Stimulated activated CD4-positive, alpha-beta T cell treated with anti-CD3 and anti-CD28 coated beads, Interleukin-15, amount 100 ng/mL, for 48 hours (primary cell): ENCODE results near the gene SGF29.
"Not testable (repeated sequence)": the region's sequence is repeated elsewhere in the genome, so short reads cannot be mapped to it uniquely, and the experiment has no call there.

Experiments
- DNase-seq, 2 donors: peaks; one replicate each; pipeline ENCODE4 v3.0.0-alpha.2; 2020; ENCODE audit warnings: low read depth in 2 of 2

SGF29 gene

GRCh38 chr16:28532940-28533647 is 20.6 kb upstream of the SGF29 start:
- no peak for DNase-seq

- DNase-seq = no peak
Measured at GRCh38 chr16:28534542-28535373, 19.0 kb upstream of the SGF29 start.

DNA sequence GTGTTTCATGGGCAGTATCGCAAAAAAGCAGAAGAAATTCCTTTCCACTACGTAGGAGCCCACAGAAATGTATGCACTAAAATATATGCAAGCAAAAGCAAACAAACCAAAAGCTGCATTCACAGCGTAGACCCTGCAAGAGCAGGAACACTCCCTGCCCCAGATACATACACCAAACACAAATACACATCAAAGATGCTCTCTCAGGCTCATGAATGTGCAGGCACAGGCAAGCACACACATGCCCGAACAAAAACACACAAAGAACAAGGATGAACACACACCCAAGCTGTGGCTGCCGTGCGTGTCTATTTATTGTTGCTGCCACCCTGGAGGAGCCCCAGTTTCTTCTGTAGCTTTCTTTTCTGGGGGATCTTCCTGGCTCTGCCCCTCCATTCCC is 16.6 kb upstream of the SGF29 start:
- no peak for DNase-seq

GRCh38 chr16:28537964-28538732 is 15.6 kb upstream of the SGF29 start:
- DNase-seq = no peak

DNA sequence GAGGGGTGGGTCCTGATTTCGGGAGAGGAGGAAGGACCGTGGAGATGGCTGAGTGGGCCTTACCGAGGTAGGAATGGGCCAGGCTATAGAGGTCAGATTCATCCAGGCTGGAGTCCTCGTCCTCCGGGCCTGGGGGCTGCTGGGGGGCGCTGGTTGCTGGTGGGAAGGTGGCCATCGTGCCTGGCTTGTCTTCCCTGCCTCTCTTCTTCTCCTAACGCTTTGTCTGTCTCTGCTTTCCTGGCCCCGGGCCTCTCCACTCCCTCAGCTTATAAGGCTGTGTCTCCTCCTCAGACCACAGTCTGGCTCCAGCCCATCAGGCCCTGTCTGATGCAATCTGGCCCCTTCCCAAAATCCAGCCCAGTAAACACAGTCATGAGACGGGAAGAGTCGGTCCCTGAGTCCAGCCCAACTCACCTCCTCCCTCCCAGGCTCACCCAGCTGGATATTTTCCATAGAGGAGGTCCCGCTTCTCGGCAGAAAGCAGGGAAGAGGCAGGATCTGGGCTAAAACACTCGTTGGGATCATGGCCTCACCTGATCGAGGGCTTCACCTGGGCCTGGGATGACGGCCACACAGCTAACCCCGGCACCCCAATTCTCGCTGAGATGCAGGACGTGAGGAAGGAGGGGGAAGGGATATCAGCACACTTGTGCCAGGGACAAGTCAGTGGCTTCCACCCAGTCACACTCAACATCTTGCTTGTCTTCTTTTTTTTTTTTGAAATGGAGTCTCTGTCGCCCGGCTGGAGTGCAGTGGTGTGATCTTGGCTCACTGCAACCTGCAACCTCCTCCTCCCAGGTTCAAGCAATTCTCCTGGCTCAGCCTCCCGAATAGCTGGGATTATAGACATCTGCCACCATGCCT is 14.8 kb upstream of the SGF29 start, which contains the start of gene NUPR1:
TSS of gene NUPR1 (minus strand) at position 242 of the 864 bp plus-strand sequence. CDS start at position 175, 67 bp downstream.
- no peak for DNase-seq

DNA sequence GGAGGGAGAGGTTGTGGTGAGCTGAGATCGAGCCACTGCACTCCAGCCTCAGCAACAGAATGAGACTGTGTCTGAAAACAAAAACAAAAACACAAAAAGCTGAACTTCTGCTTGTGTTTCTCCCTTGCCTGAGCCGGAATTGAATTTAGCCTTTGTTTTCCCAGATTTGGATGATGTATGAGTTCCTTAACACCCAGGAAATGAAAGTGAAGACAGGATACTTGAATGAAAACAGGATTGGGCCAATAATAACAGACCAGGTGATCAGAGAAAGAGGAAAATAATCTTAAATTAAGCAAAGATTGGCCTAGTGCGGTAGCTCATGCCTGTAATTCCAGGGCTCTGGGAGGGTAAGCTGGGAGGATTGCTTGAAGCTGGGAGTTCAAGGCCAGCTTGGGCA is 13.4 kb upstream of the SGF29 start:
- DNase-seq = no peak

- no peak for DNase-seq
Measured at GRCh38 chr16:28542646-28543045, 11.1 kb upstream of the SGF29 start.

DNA sequence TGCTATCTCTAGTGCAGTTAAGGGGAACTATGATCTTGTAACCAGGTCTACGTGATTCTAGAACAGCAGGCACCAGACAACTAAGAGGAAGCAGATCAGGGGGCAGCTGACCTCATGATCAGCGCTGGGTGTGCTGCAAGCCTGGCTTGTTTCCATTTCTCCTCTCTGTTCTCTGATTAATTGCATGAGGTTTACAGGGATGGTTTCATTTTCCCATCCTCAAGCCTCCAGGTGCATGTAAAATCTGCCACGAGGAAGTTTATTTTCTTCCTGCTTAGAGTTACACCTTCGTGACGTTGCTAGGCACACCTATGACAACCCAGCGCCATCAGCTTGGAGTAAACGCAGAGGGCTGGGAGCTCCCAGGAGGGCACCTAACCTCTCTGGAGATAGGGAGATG is 10.6 kb upstream of the SGF29 start:
- DNase-seq = no peak

GRCh38 chr16:28544998-28545397 is 8.7 kb upstream of the SGF29 start:
- no peak for DNase-seq

DNA sequence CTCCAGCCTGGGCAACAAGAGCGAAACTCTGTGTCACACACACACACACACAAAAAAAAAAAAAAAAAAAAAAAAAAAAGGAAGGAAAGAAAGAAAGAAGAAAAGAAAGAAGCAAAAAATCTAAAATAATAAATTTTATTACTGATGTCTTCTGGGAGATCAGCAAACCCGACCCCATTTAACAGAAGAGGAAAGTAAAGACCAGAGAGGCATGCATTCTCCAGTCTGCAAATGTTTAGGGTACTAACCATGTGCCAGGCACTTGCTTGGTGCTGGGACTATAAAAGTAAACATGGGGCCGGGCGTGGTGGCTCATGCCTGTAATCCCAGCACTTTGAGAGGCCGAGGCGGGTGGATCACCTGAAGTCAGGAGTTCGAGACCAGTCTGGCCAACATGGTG is 7.8 kb upstream of the SGF29 start:
- not testable (repeated sequence) for DNase-seq

GRCh38 chr16:28546626-28547025 is 7.1 kb upstream of the SGF29 start:
- no peak for DNase-seq

DNA sequence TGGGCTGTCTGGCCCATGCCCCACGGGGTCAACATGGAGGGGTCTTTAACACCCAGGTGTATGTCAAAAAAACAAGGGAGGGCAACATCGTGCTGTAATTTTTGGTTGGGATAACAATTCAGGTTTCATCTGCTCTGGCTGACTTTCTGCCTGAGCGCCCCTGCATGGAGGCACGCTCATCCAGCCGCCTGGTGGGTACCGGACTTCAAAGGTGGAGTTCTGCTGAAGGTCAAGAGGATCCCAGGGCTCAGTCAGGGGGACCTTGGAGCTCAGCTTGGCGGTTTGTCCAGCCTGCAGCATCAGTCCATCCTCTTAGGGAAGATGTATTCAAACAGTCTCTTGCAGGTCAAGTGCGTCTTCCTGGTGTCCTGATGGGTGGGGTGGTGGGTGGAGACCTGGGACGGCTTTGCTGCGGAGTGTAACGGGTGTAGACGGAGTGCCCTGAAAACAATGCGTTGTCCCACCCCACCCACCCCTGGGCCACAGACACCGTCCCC is 5.4 kb upstream of the SGF29 start:
- DNase-seq = no peak

DNA sequence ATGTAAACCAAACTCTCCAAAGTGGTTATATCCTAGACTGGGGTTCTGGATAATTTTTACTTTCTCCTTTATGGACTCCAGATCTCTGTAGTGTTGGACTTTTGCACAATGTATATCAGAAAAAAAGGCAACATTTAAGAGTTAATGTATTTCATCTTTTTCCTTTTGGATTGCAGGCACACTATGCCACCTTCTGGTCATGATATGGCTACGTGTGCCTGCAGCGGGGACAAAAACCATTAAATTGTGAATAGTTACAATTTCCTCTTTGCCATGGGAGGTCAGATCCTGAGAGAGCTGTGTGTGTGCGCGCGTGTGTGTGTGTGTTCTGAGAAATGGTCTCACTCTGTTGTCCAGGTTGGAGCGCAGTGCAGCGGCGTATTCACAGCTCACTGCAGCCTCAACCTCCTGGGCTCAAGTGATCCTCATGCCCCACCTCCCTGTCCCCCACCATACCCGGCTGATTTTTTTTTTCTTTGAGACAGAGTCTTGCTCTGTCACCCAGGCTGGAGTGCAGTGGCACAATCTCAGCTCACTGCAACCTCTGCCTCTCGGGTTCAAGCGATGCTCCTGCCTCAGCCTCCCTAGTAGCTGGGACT is 4.3 kb upstream of the SGF29 start:
- no peak for DNase-seq

DNA sequence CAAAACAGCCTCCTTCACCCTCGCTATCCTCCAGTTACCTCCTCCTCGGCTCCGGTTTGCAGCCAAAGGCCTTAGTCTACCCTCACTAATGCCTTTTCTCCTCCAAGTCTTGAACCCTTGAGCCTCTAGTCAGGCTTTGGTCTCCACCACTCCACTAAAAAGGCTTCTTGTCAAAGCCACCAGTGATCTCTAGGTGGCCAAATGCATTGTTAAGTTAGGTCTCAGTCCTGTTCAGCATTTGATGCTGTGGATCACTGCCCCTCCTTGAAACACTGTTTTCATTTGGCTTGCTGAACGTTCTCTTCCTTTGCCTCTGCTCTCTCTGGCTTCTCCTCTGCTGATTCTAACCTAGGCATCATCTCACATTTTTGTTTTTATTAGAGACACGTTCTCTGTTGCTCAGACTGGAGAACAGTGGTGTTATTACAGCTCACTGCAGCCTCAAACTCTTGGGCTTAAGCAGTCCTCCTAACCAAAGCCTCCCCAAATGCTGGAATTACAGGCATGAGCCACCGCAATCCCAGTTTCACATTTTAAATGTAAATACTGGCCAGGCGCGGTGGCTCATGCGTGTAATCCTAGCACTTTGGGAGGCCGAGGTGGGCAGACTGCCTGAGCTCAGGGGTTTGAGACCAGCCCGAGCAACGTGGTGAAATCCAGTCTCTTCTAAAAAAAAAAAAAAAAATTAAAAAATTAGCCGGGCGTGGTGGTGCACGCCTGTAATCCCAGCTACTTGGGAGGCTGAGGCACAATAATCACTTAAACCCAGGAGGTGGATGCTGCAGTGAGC is 1.1 kb downstream of the SGF29 start:
- no peak for DNase-seq

GRCh38 chr16:28555561-28555960 is 1.8 kb downstream of the SGF29 start:
- DNase-seq = no peak

GRCh38 chr16:28556914-28557320 is 3.2 kb downstream of the SGF29 start:
- no peak for DNase-seq

DNA sequence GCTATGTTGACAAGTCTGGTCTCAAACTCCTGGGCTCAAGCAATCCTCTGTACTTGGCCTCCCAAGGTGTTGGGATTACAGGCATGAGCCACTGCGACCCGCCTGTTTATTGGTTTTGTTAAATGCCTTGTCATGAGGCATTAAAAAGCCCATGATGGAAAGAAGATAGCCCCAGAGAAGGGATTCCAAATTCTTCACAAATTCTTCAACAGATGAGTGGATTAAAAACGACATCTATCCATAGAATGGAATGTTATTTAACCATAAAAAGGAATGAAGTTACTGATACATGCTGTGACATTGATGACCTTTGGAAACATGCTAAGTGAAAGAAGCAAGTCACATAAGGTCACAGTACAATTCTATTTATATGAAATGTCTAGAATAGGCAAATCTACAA is 4.7 kb downstream of the SGF29 start:
- DNase-seq = no peak

DNA sequence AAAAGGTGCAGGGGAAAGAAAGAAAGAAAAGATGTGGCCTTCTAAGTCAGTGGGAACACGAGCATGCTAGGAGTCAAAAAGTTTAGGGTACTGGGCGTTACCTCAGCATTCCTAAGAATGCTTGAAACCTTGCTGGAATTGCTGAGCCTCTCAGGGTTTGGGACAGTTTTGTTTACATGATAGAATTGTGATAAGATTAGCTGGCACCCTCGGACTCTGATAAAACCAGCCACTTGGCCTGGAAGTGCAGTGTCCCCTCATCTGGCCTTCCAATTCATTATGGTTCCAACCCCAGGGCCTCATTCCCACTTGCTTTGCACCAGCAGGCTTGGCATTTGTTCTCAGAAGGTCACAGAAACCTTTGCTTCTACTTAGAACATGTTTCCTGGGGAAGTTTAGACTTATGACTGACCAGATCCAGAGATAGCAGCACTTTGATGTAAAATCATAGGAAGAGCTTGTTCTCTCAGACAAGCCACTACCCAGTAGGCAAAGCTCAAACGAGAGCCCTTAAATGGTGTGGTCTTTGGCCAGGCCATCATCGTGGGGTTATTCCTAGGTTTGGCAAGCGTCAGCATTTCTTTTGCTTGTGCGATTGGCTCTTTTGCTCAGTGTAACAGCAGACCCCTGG is 8.0 kb downstream of the SGF29 start:
- no peak for DNase-seq

DNA sequence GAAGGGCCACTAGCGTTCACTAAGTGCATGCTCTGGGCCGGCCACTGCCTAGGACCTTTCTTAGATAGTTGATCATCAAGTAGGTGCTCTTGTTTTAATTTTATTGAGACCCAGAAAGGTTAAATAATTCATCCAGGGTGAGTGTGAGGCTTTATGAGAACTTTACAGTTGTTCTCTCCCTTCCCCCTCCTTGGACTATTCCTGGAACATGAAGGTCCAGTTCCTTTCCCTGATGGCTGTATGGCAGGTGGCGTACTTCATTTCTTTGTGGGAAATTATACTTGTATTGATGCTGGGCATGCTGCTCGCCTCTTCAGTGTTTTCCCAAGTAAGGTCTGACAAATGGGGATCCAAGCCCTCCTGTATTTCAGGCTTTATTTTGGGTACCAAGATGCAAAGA is 8.5 kb downstream of the SGF29 start:
- no peak for DNase-seq

DNA sequence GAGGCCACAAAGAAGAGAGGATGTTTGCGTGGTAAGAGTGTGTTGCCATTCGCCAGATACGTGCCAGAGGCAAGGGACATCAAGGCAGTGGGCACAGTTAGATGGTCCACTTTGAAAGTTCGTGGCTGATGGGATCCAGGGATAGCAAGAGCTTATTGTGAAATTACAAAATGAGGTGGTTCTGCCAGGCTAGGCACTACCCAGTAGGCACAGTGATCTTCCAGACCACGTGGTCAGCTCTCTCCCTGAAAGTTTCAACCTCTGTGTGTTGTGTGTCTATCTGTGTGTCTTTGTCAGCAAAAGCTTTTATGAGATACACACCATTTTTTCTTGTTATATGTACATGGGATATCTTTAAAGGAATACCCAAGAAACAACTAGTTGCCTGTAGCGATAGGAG is 9.5 kb downstream of the SGF29 start:
- DNase-seq = no peak
